ENCODE results near the gene MED25. TPM values are rescaled to one million over a fixed set of nuclear protein-coding genes. Genes with fewer than 3 reads are reported as not detected.
A peak's percentile ranks its signal among the peaks of the same experiment; 100 is the strongest.

MED25 gene
- total and polyA plus RNA-seq, 9 of the 15 experiments (the other 6 are each of a cell fraction or from before 2014, with no cell fraction given) = 4.1 to 93.9 (median 19.3) TPM

GRCh38 chr19:49877020-49877878, 59.2 kb downstream of the MED25 start, which contains the start of the genes AKT1S1 and TBC1D17 (continued):
- TF ChIP-seq SMAD4 (CRISPR knock-in tag; conservative IDR thresholded peaks at IDR 0.05) = no peak
- TF ChIP-seq HDAC8 (tag; IDR thresholded peaks at IDR 0.05) = no peak
- TF ChIP-seq HMG20B (CRISPR knock-in tag; IDR thresholded peaks at IDR 0.05) = no peak
- TF ChIP-seq CBX1 (IDR thresholded peaks at IDR 0.05; ENCODE audit: low read depth) = no peak
- TF ChIP-seq ZNF518B (CRISPR knock-in tag; IDR thresholded peaks at IDR 0.05) = no peak
- TF ChIP-seq CBFA2T3 (IDR thresholded peaks at IDR 0.05) = no peak
- peak; percentile 32 for TF ChIP-seq XRCC5 (IDR thresholded peaks at IDR 0.05; ENCODE audit: low read depth, low read length)
- peak; percentile 97 for TF ChIP-seq MBD2 (IDR thresholded peaks at IDR 0.05; ENCODE audit: borderline replicate concordance, low read depth)
- TF ChIP-seq ZBTB17 (CRISPR knock-in tag; IDR thresholded peaks at IDR 0.05) = no peak
- TF ChIP-seq ZBTB7A (IDR thresholded peaks at IDR 0.05; ENCODE audit: borderline replicate concordance, control insufficient read depth, low read depth, low read length) = no peak; the same call in 1 of the 2 replicates
- peak; percentile 100 for TF ChIP-seq FOXK1 (CRISPR knock-in tag; IDR thresholded peaks at IDR 0.05; ENCODE audit: borderline replicate concordance)
- no peak for TF ChIP-seq ZNF274 (IDR thresholded peaks at IDR 0.05; ENCODE audit: borderline replicate concordance, low read depth, low read length)
- no peak for TF ChIP-seq GTF3C2 (IDR thresholded peaks at IDR 0.05; ENCODE audit: borderline replicate concordance, extremely low read depth, insufficient read length)
- peak; percentile 100 for TF ChIP-seq USF1 (CRISPR knock-in tag; IDR thresholded peaks at IDR 0.05)
- TF ChIP-seq GATAD2B (IDR thresholded peaks at IDR 0.05; ENCODE audit: borderline replicate concordance) = no peak
- no peak for TF ChIP-seq HMG20A (CRISPR knock-in tag; conservative IDR thresholded peaks at IDR 0.05)
- TF ChIP-seq MBD1 (CRISPR knock-in tag; IDR thresholded peaks at IDR 0.05) = no peak
- no peak for TF ChIP-seq TGIF2 (CRISPR knock-in tag; IDR thresholded peaks at IDR 0.05)
- TF ChIP-seq ZNF217 (CRISPR knock-in tag; IDR thresholded peaks at IDR 0.05) = no peak

Measured in K562 (cell line).